A673 (cell line): Measurements from ENCODE around the gene NDFIP2. TPM values are rescaled to one million over a fixed set of nuclear protein-coding genes. Genes with fewer than 3 reads are reported as not detected.

Source experiments
- BruUV-seq: library from RNA; stranded (reverse); fragments of 400-500 nt; replicated peaks from 2 replicates; lab custom pipeline; 2021; lab: Mats Ljungman, UMichigan
- CTCF ChIA-PET: fragments of 300-600 bp; sonication (Branson Sonifier 250); formaldehyde crosslinking; loops from one replicate; lab custom pipeline; 2022; ENCODE audit warnings: antibody characterized with exemption; lab: Charles Lee
- POLR2A ChIA-PET: fragments of 300-600 bp; sonication (Branson Sonifier 250); formaldehyde crosslinking; loops from one replicate; lab custom pipeline; 2022; ENCODE audit warnings: antibody characterized with exemption; ENCODE audit not compliant: low non-redundant PET; lab: Charles Lee
- DNase-seq: peaks from one replicate; pipeline ENCODE4 v3.0.0-alpha.2; 2015; ENCODE audit warnings: low spot score
- H3K27ac ChIP-seq: fragments of 200-600 bp; sonication (generic); 2 replicates; pipeline ENCODE4 v1.5.1; 2016; ENCODE audit warnings: mixed run types, low read depth, mild to moderate bottlenecking, mixed read lengths, antibody characterized with exemption, low read length; ENCODE audit not compliant: poor library complexity, severe bottlenecking
- H3K27me3 ChIP-seq: fragments of 200-600 bp; sonication (generic); replicated peaks from 2 replicates; pipeline ENCODE4 v1.6.1; 2017; ENCODE audit warnings: mixed run types, low read depth, mild to moderate bottlenecking, mixed read lengths, antibody characterized with exemption, low read length; ENCODE audit not compliant: insufficient read depth, poor library complexity
- H3K36me3 ChIP-seq: fragments of 200-600 bp; sonication (generic); 2 replicates; pipeline ENCODE4 v1.6.1; 2016; ENCODE audit warnings: mixed run types, mild to moderate bottlenecking, mixed read lengths, antibody characterized with exemption, low read length; ENCODE audit not compliant: insufficient read depth, poor library complexity, severe bottlenecking
- H3K4me1 ChIP-seq: fragments of 200-600 bp; sonication (generic); 2 replicates; pipeline ENCODE4 v1.6.1; 2017; ENCODE audit warnings: mixed run types, mild to moderate bottlenecking, mixed read lengths, antibody characterized with exemption, low read length; ENCODE audit not compliant: insufficient read depth, poor library complexity, severe bottlenecking
- H3K4me3 ChIP-seq: fragments of 200-600 bp; sonication (generic); 2 replicates; pipeline ENCODE4 v1.5.1; 2016; ENCODE audit warnings: low read depth, mixed run types, mild to moderate bottlenecking, mixed read lengths, low read length; ENCODE audit not compliant: poor library complexity, severe bottlenecking
- H3K9me3 ChIP-seq: fragments of 200-600 bp; sonication (generic); 2 replicates; pipeline ENCODE4 v1.6.1; 2016; ENCODE audit warnings: mixed run types, low read depth, mild to moderate bottlenecking, mixed read lengths, antibody characterized with exemption, low read length; ENCODE audit not compliant: poor library complexity, severe bottlenecking
- EZH2 ChIP-seq: fragments of 200-600 bp; sonication (generic); IDR thresholded peaks from 2 replicates; pipeline ENCODE4 v1.6.1; 2017; ENCODE audit warnings: borderline replicate concordance, low read depth, mild to moderate bottlenecking, mixed read lengths, antibody characterized with exemption, low read length; ENCODE audit not compliant: poor library complexity, severe bottlenecking
- intact Hi-C: fragments of 100-400 bp; cut with micrococcal nuclease; formaldehyde crosslinking; loops from one replicate; pipeline ENCODE4 v1.10.0; 2022; ENCODE audit not compliant: unreplicated experiment
- total RNA-seq: library from RNA; stranded (reverse); gene quantifications from 2 replicates; pipeline ENCODE4 v1.2.3, GENCODE V29; 2021
- TF ChIP-seq, protein P1 (sequence below): fragments of 300-800, 200-600 bp; sonication (generic); conservative IDR thresholded peaks from 2 replicates; pipeline ENCODE4 v1.5.1; 2017; ENCODE audit warnings: low read depth, mild to moderate bottlenecking, antibody characterized with exemption, low read length, moderate library complexity, mixed read lengths

Gene NDFIP2
- total RNA-seq, 1 experiment from 2014 or later: 34.0 TPM

DNA sequence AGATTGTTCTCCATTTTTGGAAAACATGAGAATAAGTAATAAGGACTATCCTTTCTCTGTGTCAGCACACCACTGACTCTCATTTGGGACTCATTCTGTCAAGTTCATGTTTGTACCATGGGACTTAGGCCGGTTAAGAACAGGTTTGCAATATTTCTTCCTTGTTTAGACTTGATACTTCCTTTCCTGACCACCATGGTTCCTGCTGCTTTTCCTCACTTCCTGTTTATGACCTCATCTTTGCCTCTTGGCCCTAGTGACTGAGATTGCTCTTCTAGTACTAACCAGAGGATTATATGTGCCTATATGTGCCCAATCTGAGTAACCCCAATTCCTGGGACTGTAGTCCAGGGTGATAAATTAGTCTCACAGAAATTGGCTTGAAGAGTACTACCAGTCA lies 32.5 kb upstream of the NDFIP2 start:
- no TSS peak for BruUV-seq
- POLR2A ChIA-PET: no interaction called here
- Histone ChIP-seq H3K4me3 (no peak overlapping the region), H3K27ac (no peak overlapping the region), H3K9me3 (no peaks in the 10 kb centered on the region), H3K36me3 (no peaks in the 10 kb centered on the region), H3K27me3 (peaks cover 12% of the 10 kb centered on the region), H3K4me1 (peaks cover 23% of the 10 kb centered on the region)
- TF ChIP-seq EZH2: no peak
- TF ChIP-seq, protein P1, sequence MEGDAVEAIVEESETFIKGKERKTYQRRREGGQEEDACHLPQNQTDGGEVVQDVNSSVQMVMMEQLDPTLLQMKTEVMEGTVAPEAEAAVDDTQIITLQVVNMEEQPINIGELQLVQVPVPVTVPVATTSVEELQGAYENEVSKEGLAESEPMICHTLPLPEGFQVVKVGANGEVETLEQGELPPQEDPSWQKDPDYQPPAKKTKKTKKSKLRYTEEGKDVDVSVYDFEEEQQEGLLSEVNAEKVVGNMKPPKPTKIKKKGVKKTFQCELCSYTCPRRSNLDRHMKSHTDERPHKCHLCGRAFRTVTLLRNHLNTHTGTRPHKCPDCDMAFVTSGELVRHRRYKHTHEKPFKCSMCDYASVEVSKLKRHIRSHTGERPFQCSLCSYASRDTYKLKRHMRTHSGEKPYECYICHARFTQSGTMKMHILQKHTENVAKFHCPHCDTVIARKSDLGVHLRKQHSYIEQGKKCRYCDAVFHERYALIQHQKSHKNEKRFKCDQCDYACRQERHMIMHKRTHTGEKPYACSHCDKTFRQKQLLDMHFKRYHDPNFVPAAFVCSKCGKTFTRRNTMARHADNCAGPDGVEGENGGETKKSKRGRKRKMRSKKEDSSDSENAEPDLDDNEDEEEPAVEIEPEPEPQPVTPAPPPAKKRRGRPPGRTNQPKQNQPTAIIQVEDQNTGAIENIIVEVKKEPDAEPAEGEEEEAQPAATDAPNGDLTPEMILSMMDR: no peak
- intact Hi-C loops: no loop called here
- CTCF ChIA-PET: no interaction called here
- DNase-seq: peak; percentile 41

DNA sequence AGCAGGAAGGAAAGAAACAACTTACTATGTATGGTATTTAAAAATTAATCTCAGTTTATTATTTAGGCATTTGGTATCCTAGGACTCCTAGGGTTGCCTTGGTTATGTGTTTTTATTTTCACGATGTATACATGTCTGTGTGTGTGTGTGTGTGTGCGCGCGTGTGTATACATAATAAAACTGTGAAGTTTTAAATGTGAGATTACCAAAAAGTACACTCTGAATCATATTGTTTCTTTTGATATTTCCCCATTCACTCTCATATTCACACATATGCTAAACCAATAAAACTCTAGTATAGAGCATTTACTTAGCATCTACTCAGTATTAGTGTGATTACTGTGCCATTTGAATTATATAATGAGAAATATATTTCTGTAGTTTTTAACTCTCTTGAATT lies 30.8 kb upstream of the NDFIP2 start:
- BruUV-seq: no TSS peak
- no peak for DNase-seq
- Histone ChIP-seq H3K4me3 (no peak overlapping the region), H3K9me3 (no peaks in the 10 kb centered on the region), H3K4me1 (peaks cover 23% of the 10 kb centered on the region), H3K36me3 (no peaks in the 10 kb centered on the region), H3K27me3 (peaks cover 17% of the 10 kb centered on the region), H3K27ac (no peak overlapping the region)
- POLR2A ChIA-PET: no interaction called here
- CTCF ChIA-PET: no interaction called here
- intact Hi-C loops: no loop called here
- no peak for TF ChIP-seq EZH2
- TF ChIP-seq, protein P1: no peak

- BruUV-seq: no TSS peak
- no peak overlapping the region for H3K27ac ChIP-seq
- peak; percentile 60 for DNase-seq
Measured at GRCh38 chr13:79451500-79451962, 29.4 kb upstream of the NDFIP2 start.

More at GRCh38 chr13:79451500-79451962, 29.4 kb upstream of the NDFIP2 start:
- ChIA-PET POLR2A (no interaction called here), CTCF (no interaction called here)
- intact Hi-C loops: no loop called here
- TF ChIP-seq EZH2: no peak
- TF ChIP-seq, protein P1: no peak
- Histone ChIP-seq H3K4me3 (no peak overlapping the region), H3K4me1 (peaks cover 23% of the 10 kb centered on the region), H3K9me3 (no peaks in the 10 kb centered on the region), H3K27me3 (peaks cover 11% of the 10 kb centered on the region), H3K36me3 (no peaks in the 10 kb centered on the region)
